ENCODE results near the gene WNT11.
"Not testable (repeated sequence)": the region's sequence is repeated elsewhere in the genome, so short reads cannot be mapped to it uniquely, and the experiment has no call there.

The WNT11 gene

GRCh38 chr11:76200006-76200940 is 6.0 kb downstream of the WNT11 start:
- DNase-seq, result no peak

- DNase-seq, result not testable (repeated sequence)
Observed at GRCh38 chr11:76198691-76199090, 7.6 kb downstream of the WNT11 start.

DNA sequence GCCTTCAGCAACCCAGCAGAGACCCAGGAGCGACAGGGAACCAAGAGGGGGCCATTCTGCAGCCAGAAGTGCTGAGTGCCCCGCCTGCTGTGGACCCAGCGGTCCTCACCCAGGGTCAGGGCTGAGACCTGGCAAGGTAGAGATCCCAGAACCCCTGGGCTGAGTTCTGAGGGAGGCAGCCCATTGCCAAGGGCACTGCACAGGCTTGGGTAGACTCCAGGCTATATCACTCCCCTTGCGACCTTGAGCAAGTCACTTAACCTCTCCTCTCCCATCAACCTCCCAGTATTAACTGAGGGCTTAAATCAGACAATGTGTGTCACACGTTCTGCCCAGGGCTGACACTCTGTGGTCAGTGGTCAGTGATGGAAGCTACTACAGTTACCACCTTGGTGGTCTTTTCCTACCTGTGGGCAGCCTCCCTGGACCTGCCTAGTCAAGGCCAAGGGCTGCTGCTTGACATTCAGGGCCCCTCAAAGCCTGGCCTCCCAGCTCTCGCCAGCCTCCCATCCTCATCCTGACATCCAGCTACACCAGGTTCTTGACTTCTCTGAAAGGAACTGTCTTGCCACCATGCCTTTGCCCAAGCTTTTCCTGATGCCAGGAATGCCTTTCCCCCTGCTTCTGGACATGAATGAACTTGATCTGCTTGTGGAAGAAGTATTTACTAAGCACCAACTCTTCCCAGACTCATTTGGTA is 8.2 kb downstream of the WNT11 start:
- DNase-seq, result no peak

DNA sequence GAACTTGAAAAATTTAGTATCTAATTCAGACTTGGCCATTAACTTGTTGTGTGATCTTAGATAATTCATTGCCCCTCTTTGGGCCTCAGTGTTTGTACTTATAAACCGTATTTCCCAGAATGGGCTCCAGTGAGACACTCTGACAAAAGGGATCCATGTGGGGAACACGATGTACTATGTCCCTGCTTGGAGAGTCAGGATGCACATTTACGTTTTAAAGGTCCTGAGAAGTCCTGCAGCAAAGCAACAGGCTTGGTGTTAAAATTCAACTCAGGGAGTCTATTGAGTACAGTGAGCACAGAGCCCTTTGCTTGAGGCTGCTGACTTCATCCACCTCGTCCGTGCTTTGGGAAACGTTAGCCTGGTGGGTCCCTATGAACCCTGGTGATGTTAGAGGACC is 9.0 kb downstream of the WNT11 start:
- DNase-seq, result no peak

GRCh38 chr11:76196849-76197248 is 9.5 kb downstream of the WNT11 start:
- DNase-seq, result no peak

- no peak for DNase-seq
Observed at GRCh38 chr11:76194872-76195668, 11.2 kb downstream of the WNT11 start.

GRCh38 chr11:76193219-76193618 is 13.1 kb downstream of the WNT11 start:
- no peak for DNase-seq

DNA sequence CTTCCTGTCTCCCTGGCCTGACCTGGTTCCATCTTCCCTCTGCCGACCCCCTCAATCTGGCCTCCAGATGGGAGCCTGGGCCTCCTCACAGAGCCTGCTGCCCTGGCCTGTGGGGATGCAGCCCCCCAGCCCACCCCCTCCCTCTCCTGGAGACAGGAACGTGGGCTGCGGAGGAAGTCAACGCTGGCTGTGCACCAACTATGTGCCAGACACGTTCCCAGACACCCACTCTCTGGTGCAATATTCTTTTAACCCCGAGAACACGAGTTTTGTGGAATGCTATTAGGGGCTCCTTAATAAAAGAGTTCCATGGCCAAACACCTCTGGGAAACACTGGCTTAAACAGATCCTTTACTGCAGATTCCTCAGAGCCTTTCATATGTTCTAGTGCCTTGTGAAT is 15.9 kb downstream of the WNT11 start:
- DNase-seq, result no peak

DNA sequence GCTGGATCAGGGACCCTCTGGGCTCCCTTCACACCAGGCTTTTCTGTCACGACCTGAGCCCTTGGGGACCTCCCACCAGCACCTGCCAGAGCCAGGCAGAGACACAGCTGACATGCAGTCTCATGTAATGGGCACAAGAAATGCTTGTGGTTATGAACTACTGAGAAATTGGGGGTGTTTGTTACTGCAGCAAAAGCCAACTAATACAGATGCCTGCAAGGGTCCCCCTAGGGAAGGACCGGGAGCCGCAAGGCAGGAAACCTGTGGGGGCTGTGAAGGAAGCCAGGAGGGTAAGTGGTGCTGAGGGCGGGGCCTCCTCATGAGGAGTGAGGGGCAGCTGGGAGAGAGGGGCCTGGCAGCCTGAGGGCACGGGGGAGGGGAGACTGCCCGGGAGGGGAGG is 16.6 kb downstream of the WNT11 start:
- DNase-seq, result no peak

DNA sequence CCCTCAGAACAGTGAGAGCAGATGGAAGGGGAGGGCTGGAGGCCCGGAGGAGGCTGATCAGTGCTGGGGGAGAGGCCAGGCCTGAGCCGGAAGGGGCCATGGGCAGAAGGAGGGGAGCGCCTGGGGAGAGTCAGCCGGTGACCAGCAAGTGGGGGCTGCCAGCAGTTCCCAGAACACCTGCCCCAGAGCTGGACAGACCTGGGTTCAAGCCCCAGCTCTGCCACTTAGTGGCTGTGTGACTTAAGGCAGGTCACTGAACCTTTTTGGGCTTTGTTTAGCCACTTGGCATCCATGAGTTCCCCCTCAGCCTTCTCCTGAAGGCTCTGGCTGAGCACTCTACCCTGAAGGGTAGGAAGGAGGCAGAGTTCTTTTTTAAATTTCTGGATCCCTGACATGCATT is 17.4 kb downstream of the WNT11 start:
- no peak for DNase-seq

DNA sequence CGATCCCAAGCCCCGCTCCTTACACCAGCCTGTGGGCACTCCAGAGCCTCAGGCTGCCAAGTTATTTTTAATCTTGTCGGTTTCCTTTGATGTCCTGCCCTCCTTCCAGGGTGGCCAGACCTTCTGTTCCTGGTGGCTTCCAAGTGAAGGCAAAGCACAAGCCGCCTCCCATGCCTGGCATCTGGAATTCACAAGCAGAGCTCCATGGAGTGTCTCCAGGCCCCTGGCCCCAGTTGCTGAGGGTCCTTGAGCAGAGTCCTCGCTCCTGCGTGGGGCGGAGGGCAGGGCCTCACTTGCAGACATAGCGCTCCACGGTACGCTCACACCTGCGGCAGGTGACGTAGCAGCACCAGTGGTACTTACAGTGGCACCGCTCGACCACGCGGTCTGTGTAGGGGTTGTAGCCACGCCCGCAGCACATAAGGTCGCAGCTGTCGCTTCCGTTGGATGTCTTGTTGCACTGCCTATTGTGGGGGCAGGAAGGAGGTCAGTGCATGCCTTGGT is 19.5 kb downstream of the WNT11 start:
- DNase-seq, result no peak

DNA sequence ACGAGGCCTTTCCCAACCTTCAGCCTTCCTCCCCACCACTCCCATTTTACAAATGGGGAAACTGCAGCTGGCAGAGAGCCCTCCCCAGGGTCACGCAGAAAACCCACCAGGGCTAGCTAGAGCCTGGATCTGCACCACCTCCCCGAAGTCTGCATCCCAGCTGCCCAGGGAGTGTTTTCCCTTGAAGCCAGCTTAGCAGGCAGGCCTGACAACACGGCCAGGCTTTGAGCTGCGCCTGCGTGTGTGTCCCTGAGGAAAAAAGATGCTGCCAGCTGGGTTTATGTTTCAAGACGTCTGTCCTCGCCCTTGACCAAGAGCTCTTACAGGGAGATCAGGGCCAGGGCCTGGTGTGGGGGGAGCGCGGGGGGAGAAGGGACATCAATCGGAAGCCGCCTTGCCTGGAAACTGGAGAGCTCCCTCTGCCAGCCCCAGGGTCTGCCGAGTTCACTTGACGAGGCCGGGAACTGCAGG is 20.3 kb downstream of the WNT11 start:
- no peak for DNase-seq

GRCh38 chr11:76185511-76185910 is 20.8 kb downstream of the WNT11 start:
- DNase-seq, result no peak

DNA sequence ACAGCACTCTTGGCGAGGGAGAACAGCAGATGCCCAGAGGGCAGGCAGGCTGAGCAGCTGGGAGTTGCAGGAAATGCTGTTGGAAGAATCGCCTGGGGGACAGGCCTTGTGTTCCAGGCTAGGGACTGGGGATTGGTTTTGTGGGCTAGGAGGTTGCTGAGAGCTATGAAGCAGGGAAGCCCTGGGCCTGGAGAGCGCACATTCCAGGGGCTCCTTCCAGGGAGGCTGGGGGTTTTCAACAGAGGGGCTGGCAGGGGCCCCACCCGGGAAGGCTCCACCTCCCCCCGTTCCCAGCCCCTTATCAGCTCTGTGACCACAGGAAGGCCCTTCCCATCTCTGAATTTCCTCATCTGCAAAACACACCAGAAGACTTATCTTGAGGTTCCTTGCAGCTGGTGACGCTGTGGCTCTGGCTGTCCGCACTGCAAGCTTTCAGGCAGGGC is 21.7 kb downstream of the WNT11 start:
- no peak for DNase-seq

DNA sequence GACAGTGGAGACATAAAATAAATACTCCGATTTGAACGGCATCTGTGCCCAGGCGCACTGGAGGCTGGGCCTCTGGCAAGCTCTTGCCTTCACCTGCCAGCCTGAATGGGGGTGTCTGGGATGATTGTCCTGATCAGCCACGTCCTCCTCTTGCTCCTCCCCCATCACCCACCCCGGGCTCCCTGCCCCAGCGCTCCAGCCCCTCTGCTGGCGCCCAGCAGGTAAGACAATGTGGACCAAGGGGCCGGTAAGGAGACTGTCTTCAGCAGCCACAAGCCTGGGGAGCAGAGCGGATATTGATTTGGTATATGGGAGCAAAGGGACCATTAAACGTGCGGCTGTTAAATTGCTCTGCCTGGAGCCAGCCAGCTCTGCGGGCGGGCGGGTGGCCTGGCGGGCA is 24.9 kb downstream of the WNT11 start:
- no peak for DNase-seq

GRCh38 chr11:76179147-76179546 is 27.2 kb downstream of the WNT11 start:
- DNase-seq, result no peak

- no peak for DNase-seq
Observed at GRCh38 chr11:76177250-76177686, 29.0 kb downstream of the WNT11 start.

DNA sequence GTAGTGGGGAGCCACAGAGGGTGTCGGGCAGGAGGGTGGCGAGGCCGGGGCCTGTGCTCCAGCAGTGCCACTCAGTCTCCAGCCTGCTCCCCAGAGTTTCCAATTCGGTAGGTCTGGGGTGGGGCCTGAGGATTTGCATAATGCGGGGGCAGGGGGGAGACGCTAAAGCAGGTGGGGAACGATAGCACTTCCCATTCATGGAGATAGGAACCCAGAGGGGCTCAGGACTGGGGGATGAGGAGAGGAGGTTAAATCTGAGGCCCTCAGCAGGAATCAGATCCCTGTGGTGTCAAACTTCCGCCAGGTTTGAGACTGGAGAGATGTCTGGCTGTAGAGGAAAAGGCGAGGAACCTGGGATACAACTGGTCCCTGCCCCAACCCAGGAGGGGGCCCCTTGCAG is 29.8 kb downstream of the WNT11 start:
- DNase-seq, result no peak

- no peak for DNase-seq
Observed at GRCh38 chr11:76175783-76176182, 30.5 kb downstream of the WNT11 start.

- no peak for DNase-seq
Observed at GRCh38 chr11:76174330-76174729, 32.0 kb downstream of the WNT11 start.

DNA sequence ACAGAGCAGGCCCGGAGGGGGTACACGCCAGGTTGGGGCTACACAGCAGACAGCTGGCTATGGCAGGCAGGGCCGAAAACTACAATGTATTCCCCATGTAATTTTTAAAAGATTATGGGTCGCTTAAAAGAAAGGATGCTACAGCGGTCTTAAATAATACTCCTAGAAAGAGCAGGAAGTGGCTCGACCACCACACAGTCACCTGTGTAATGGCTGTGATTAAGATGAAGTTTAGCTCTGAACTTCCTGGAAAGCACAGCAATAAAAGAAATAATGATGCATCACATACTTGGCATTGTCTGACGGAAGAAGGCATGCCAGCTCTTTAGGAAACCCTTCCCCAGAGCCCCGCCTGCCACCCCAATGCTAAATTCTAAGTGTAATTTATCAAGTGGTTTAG is 32.6 kb downstream of the WNT11 start:
- DNase-seq, result no peak

DNA sequence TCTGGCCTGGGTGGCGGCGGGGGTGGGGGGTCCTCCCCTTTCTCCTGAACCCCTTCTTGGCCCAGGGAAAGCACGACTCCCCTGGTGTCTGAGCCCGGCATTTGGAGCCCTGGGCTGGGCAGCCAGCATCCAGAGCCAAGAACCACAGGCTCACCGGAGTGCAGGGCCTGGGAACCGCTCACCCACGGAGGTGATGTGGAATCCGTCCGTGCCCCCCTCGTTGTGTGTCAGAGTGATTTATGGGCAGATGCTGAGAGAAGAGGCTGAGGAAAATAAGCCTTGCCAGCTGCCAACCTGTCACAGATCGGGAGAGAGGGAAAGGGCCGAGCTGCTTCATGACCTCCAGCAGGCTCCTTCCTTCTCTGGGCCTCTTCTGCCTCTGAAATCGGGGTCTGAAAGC is 33.7 kb downstream of the WNT11 start:
- DNase-seq, result no peak

- no peak for DNase-seq
Observed at GRCh38 chr11:76170468-76170867, 35.8 kb downstream of the WNT11 start.

Measured in CD4-positive, alpha-beta T cell treated with Interleukin-6 for 4 hours (primary cell).